CD4-positive, alpha-beta T cell treated with Interleukin-2 at 100 ng/mL for 4 hours (primary cell): ENCODE measurements around the gene DIO3.
"Not testable (repeated sequence)": the region's sequence is repeated elsewhere in the genome, so short reads cannot be mapped to it uniquely, and the experiment has no call there.

Experiments
- DNase-seq: peaks from one replicate; pipeline ENCODE4 v3.0.0-alpha.2; 2020; ENCODE audit warnings: low spot score

Gene DIO3

DNA sequence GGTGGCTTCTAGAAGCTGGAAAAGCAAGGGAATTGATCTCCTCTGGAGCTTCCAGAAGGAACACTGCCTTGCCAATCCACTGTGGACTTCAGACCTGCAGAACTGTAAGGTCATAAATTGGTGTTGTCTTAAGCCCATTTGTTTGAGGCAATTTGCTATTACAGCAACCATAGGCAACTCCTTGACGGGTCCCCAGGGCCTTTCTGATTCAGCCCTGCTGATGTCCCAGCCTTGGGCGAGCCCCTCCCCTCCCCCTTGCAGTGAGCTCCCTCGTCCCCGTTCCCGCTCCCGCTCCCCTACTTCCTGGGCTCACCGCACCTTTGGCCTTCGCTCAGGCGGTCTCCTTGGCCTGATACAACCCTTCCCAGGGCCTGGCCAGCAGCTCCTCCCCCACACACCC, 18.9 kb upstream of the DIO3 start:
- no peak for DNase-seq

- no peak for DNase-seq
Observed at GRCh38 chr14:101543814-101544213, 17.5 kb upstream of the DIO3 start.

DNA sequence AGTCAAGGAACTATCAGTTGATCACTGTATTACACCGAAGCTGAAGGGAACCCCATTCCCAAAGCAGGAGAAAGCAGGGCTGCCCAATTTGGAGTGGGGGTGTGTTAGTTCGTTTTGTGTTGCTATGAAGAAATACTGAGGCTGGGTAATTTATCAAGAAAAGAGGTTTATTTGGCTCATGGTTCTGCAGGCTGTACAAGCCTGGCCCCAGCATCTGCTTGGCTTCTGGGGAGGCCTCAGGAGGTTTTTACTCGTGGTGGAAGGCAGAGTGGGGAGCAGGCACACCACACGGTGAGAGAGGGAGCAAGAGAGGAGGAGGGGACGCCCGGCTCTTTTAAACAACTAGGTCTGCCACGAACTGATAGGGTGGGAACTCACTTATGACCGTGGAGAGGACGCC, 16.7 kb upstream of the DIO3 start:
- DNase-seq = no peak

- no peak for DNase-seq
Observed at GRCh38 chr14:101546706-101547105, 14.6 kb upstream of the DIO3 start.

DNA sequence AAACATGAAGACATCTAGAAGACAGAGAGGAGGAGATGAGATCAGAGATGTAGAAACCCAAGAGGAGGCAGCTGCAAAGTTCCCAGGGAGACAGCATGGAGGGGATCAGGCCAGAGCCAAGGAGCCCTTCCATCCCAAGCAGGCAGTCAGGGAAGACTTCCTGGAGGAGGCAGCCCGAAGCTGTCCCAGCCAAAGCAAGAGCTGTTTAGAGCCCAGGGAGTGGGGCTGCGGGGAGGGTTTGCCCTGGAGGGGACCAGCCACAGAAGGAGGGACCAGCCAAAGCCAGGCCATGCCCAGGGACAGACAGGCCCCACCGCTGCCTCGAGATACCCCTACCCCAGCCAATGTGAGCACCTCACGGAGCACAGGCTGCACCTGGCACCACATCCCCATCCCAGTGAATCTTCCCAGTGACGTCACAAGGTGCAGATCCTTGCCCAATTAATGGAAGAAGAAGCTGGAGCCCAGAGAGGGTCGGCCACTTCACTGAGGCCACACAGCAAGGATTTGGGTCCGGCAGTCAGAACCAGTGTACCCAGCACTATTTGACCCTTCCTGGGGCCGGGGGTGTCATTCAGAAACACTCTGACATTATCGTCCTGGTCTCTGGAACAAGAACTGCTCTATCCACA, 14.1 kb upstream of the DIO3 start:
- no peak for DNase-seq

DNA sequence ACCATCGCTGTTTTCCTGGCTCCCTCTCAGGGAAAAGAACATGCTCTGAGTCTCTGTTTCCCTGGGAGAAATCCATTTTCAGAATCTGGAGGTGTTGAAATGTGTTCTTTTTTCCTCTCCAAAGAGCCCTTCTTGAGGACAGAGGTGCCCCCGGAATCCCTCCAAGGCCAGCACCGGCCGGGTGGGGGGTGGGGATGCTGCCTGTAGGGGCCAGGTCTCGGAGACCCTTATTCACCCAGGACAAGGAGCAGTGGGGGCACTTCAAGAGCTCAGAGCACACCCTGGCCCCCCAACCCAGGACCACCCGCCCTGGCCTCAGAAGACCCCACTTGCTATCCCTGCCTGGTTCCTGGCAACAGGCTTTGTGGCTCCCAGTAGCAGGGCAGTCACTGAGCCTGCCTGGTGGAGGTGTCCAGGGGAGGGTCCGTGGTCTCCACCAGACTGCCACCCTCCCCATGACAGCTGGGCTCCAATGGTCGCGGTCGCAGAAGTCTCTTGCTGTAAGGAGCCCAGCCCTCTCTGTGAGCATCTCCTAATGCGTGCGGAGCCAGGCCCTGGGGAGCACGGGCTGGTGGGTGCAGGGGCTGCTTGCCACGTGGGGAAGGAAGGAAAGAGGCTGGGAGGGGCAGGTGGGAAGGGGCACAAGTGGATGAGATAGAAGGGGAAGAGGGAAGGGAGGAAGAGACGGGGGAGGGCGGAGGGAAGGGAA, 13.2 kb upstream of the DIO3 start:
- no peak for DNase-seq

DNA sequence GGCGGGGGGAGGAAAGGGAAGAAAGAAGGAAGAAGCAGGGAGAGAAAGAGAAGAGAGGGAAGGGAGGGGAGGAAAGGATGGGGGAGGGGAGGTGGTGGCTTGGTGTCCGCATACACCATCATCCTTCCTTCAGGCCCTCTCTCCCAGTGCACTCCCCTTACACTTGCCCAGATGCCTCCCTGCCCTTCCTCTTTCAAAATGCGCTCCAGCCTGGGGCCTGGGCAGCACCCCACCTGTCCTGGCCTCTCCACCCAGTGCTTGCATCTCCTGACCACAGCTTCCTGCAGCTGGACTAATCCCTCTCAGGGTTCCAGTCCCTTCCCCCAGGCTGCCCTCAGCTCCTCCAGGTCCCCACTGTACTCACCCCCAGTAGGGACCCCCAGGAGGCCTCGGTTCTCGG, 12.6 kb upstream of the DIO3 start:
- DNase-seq = no peak

GRCh38 chr14:101549154-101549553, 12.1 kb upstream of the DIO3 start:
- DNase-seq = no peak

DNA sequence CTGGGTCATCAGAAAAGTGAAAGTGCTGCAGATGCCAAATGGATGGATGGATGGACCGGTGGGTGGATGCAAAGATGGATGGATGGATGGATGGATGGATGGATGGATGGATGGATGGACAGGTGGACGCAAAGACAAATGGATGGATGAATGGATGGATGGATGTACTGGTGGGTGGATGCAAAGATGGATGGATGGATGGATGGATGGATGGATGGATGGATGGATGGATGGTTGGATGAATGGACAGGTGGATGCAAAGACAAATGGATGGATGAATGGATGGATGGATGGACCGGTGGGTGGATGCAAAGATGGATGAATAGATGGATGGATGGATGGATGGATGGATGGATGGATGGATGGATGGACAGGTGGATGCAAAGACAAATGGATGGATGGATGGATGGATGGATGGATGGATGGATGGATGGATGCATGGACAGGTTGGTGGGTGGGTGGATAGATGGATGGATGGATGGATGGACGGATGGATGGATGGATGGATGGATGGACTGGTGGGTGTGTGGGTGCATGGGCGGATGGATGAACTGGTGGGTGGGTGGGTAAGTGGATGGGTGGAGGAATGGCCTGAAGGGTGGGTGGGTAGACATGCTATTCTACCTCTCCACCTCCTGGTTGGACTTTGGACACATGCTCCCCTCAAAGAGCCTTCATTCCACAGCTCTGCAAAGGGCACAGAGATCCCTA, 10.9 kb upstream of the DIO3 start:
- DNase-seq = not testable (repeated sequence)

DNA sequence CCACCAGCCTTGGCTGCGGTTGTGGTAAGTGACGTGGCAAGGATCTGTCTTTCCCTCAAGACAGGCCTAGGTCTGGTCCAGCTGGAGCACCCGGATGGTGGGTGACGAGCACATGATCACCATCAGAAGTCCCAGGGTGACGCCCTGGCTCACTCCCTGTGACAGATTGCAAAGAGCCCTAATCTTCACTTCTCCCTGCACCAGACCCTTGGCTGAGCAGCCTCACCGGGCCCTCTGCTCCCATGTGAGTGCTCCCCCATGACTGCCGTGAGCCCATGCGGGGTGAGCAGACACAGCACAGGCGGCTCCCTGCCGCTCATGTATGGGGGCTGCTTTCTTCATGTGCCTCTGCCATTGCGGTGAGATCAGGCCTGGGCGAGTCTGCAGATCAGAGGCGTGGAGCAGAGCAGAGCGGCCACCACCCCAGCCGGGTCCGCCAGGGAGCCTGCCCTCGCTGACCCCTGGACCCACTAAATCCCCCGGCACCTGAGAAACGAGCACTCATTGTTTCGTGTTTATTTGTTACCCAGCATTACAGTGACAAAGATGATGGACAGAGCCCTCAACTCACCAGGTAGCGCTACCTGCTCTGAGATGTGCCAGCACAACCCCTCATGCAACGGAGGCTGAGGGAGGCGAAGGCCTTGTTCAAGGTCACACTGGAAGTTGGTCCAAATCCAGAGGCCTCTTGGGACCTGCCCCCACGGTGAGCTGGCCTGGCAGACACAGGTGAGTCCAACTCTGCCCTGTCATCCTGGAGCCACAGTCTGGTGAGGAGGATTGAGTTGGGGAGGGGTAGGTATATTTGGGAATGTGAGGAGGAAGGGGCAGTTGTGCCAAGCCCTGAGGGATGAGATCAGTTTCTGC, 9.3 kb upstream of the DIO3 start:
- DNase-seq = no peak

- no peak for DNase-seq
Observed at GRCh38 chr14:101552786-101553231, 8.5 kb upstream of the DIO3 start.

DNA sequence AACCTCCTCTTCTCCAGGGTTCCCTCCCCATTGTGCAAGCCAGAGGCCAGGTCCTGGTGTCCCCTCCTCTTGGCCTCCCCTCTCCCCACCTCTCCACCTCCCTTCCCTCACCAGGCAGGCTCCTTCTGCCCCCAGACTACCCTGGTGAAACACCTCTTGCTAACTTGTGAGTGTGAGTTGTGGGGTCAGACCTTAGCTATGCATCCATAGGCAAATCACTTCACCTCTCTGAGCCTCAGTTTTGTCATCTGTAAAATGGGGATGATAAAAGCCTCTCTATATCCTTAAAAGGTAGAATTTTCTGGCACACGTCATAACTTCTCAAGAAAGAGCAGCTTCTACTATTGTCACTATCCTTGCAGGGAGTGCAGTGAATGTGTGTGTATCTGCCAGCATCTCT, 7.9 kb upstream of the DIO3 start:
- no peak for DNase-seq

- no peak for DNase-seq
Observed at GRCh38 chr14:101553931-101554330, 7.4 kb upstream of the DIO3 start.

- DNase-seq = no peak
Observed at GRCh38 chr14:101554991-101555668, 6.2 kb upstream of the DIO3 start.

DNA sequence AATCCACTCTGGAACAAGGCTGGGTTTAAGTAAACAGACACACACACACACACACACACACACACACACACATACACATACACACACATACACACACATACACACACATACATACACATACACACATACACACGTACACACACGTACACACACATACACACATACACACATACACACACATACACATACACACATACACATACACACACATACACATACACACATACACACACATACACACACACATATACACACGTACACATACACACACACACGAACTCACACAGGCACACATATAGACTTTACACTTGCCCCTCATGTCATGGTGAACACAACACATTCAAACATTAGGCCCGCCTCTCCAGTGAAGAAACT, 5.6 kb upstream of the DIO3 start:
- DNase-seq = not testable (repeated sequence)

- no peak for DNase-seq
Observed at GRCh38 chr14:101556131-101556530, 5.2 kb upstream of the DIO3 start.

DNA sequence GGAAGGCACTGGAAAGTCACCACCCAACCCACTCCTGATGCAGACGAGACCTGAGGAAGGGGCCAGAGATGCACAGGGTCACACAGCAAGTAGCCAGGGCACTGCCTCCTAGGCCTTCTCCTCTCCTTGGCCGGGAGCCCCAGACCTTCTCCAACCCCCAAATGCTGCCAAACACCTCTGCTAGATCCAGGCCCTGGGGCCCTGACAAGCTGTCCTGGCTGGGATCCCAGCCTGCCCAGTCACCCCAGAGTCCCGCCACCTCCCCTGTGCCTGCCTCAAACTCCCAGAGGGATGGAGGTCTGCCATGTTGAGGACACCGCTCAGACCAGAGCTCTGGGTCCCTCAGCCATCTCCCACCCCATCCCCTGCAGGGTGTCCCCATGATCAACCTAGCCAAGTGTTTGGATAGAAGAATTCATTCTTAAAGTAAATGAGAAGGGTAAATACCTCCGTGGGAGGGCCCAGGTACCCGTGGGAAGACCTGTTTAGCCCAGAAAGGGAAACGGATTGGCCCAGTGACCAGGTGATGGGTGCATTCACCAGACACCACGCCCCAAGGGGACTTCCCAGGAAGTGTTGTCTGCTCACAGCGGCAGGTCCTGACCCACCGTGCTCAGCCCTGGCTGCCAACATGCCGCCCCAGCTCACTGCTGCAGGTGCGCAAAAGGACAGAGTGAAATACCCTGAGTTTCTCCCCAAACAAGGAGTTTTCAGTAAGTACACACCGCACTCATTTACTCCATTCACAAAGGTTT, 4.6 kb upstream of the DIO3 start:
- DNase-seq = no peak

DNA sequence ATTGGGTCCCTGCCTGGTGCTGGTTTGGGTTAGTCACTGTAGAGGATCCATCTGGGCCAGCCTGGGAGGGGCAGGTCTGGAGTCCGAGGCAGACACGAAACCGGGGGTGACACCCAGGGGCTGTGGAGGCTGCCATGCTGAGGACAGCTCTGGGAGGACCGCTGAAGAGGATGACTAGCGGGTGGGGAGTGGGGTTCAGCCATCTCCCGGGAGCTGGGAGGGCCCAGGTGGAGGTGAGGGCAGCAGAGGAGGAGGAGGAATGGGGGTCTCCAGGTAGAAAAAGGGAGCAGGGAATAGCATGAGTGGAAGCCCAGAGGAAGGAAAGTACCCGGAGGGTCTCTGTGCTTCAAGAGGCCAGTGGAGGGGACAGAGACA, 4.0 kb upstream of the DIO3 start:
- no peak for DNase-seq

DNA sequence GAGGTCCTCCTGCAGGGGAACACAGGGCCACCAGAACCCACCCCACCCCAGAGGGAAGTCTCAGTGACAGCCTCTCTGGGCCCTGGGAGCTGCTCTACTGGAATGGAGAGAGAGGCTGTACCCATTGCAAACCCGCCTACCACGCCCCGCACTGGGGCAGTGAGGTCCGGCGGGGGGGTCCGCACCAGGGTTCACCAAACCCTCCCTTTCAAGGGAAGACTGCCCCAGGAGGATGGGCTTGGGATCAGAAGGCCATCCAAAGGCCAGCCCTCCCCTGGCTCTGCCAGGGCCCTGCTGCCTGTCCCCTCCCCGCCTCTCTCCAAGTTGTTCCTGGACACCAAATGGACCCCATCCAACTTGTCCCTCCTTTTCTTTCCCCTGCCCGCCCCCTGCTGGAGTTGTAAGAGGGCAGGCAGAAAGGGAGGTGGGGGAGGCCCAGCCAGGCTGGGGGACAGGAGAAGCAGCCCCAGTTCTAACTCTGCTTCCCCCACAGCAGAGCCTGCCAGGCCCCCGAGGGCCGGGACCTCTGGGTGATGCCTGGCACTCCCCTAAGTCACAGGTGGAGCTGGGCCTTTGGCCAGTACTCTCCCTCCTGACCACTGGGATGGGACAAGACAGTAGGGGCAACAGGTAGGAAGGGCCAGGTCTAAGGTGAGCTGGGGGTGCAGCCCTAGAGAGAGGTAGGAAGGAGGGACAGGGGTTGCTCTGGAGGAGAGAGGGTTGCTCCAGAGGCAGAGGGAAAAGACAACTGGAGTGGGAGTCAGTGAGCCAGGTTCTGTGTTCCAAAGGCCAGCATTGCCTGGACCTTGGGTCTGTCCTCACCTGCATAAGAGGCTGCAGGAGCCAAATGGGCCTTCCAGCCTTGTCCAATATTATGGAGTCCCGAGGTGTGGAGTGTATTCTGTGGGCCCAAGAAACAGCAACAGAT, 3.2 kb upstream of the DIO3 start:
- no peak for DNase-seq

GRCh38 chr14:101558739-101559240, 2.5 kb upstream of the DIO3 start:
- no peak for DNase-seq
